Lower leg skin (tissue), 3 donors: Measurements from ENCODE around the gene DIO1.

Experiments used
- POLR2A ChIP-seq, 2 donors: fragments of 450-650 bp; IDR thresholded peaks; one replicate each; pipeline ENCODE4 v1.6.1; 2016 to 2017; ENCODE audit warnings: antibody characterized with exemption in 2 of 2, mild to moderate bottlenecking in 1 of 2, moderate library complexity in 1 of 2
- TF ChIP-seq, protein P1 (sequence below), 3 donors: fragments of 450-650 bp; IDR thresholded peaks; one replicate each; pipeline ENCODE4 v1.5.1; 2016; ENCODE audit warnings: antibody characterized with exemption in 3 of 3, mild to moderate bottlenecking in 3 of 3, moderate library complexity in 2 of 3

DNA sequence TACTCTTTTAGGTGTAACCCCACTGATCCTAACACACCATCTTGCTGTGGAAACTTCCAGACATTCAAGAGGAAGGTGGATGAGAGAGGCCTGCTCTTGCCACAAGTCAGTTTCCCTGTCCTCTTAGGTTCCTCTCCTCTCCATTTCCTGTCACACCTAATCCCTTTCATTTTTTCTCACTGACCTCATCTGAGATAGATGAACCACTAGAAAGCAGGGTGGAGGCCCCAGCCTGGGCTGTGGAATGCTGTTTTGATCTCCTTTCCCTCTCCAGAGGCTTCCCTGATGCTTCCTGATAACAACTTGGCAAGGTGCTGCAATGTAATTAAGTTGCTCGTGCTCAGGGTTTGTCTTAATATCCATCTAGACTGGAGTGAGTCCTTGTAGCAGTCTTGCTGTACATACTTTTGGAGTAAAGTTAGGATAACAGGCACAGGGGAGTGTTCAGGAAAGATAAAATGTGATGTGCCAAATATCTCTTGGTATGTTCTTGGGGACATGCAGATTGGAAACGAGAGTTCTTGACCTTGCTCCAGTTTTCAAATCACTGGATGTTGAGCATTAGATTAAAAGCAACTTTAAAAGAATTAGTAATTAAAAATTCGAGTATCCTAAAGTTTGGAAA is 63.3 kb downstream of the DIO1 start:
- TF ChIP-seq, protein P1, sequence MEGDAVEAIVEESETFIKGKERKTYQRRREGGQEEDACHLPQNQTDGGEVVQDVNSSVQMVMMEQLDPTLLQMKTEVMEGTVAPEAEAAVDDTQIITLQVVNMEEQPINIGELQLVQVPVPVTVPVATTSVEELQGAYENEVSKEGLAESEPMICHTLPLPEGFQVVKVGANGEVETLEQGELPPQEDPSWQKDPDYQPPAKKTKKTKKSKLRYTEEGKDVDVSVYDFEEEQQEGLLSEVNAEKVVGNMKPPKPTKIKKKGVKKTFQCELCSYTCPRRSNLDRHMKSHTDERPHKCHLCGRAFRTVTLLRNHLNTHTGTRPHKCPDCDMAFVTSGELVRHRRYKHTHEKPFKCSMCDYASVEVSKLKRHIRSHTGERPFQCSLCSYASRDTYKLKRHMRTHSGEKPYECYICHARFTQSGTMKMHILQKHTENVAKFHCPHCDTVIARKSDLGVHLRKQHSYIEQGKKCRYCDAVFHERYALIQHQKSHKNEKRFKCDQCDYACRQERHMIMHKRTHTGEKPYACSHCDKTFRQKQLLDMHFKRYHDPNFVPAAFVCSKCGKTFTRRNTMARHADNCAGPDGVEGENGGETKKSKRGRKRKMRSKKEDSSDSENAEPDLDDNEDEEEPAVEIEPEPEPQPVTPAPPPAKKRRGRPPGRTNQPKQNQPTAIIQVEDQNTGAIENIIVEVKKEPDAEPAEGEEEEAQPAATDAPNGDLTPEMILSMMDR (IDR thresholded peaks at IDR 0.05): no peak
- TF ChIP-seq POLR2A (IDR thresholded peaks at IDR 0.05): no peak
